ENCODE measurements around the gene HOXA6. TPM values are rescaled to one million over a fixed set of nuclear protein-coding genes. Genes with fewer than 3 reads are reported as not detected.

Gene HOXA6
- total RNA-seq (2022) (11.4 and 12.4 TPM in 2 replicates), Bru-seq, nascent RNA (percentile 56 among the genes with signal in this experiment), BruChase-seq, experiment 1, labeled RNA remaining after a 6-hour chase (percentile 58 among the genes with signal in this experiment), BruChase-seq, experiment 2, labeled RNA remaining after a 2-hour chase (percentile 78 among the genes with signal in this experiment)
- long read RNA-seq, partial matches to known transcripts, result 0 of 4 reads
- long read RNA-seq, other reads (novel, unspliced or antisense), result 4 of 4 reads

- CTCF ChIA-PET, result interaction anchor here (0.6 to 1.0 kb wide), 2 partner anchors 284 to 770 kb away, joined by 4 to 5 read pairs; no protein-coding TSS in a partner anchor
Observed at GRCh38 chr7:27147199-27148030, at the start of gene HOXA6. TSS of gene HOXA6 (minus strand) at chr7:27147774. CDS start at chr7:27147749, 25 bp downstream.

GRCh38 chr7:27196287-27196767, 48.8 kb upstream of the HOXA6 start:
- no peak overlapping the region for H3K27ac Mint-ChIP-seq (ENCODE audit: unreplicated experiment)
- H3K36me3 Mint-ChIP-seq (ENCODE audit: insufficient read depth, unreplicated experiment), result peaks cover 29% of the 10 kb centered on the region
- TF ChIP-seq CTCF (IDR thresholded peaks at IDR 0.05; ENCODE audit: unreplicated experiment), result peak; percentile 93
- H3K9me3 Mint-ChIP-seq (ENCODE audit: low read depth, unreplicated experiment), result no peaks in the 10 kb centered on the region
- CTCF ChIA-PET, result interaction anchor here (0.6 to 1.5 kb wide), 33 partner anchors 10 to 900 kb away, joined by 3 to 45 read pairs (median 4); partner anchors contain the start of gene HOXA11
- peak; percentile 89 for DNase-seq
- intact Hi-C loops (cut with micrococcal nuclease; ENCODE audit: unreplicated experiment), result loop anchor here (1.0 to 5.0 kb wide), 5 partner anchors 379 to 824 kb away; no protein-coding TSS in a partner anchor
- no peak overlapping the region for H3K4me3 Mint-ChIP-seq (ENCODE audit: low read depth, unreplicated experiment)
- no TSS peak for BruUV-seq (replicated peaks)
- peaks cover 10% of the 10 kb centered on the region for H3K4me1 Mint-ChIP-seq (ENCODE audit: low read depth, unreplicated experiment)
- H3K27me3 Mint-ChIP-seq (ENCODE audit: unreplicated experiment), result peaks cover 40% of the 10 kb centered on the region

More at GRCh38 chr7:27147199-27148030, at the start of gene HOXA6:
- Mint-ChIP-seq H3K4me1 (ENCODE audit: low read depth, unreplicated experiment) (peaks cover 11% of the 10 kb centered on the region), H3K4me3 (ENCODE audit: low read depth, unreplicated experiment) (peak within 1 kb of the TSS; percentile 76), H3K27me3 (ENCODE audit: unreplicated experiment) (peaks cover 16% of the 10 kb centered on the region), H3K27ac (ENCODE audit: unreplicated experiment) (no peak within 1 kb of the TSS), H3K9me3 (ENCODE audit: low read depth, unreplicated experiment) (no peaks in the 10 kb centered on the region), H3K36me3 (ENCODE audit: insufficient read depth, unreplicated experiment) (peaks cover 37% of the 10 kb centered on the region)
- peak; percentile 78 for DNase-seq
- no peak for TF ChIP-seq CTCF (IDR thresholded peaks at IDR 0.05; ENCODE audit: unreplicated experiment)
- BruUV-seq (replicated peaks), result no TSS peak
- intact Hi-C loops (cut with micrococcal nuclease; ENCODE audit: unreplicated experiment), result no loop called here

- H3K4me3 Mint-ChIP-seq (ENCODE audit: low read depth, unreplicated experiment), result no peak overlapping the region
- no peak for DNase-seq
- no peaks in the 10 kb centered on the region for H3K4me1 Mint-ChIP-seq (ENCODE audit: low read depth, unreplicated experiment)
- no peak overlapping the region for H3K27ac Mint-ChIP-seq (ENCODE audit: unreplicated experiment)
- CTCF ChIA-PET, result interaction anchor here (0.5 kb wide), 1 partner anchor 411 kb away, joined by 15 read pairs; no protein-coding TSS in a partner anchor
- intact Hi-C loops (cut with micrococcal nuclease; ENCODE audit: unreplicated experiment), result loop anchor here (5.0 kb wide), 1 partner anchor 577 kb away; no protein-coding TSS in a partner anchor
- peaks cover 16% of the 10 kb centered on the region for H3K36me3 Mint-ChIP-seq (ENCODE audit: insufficient read depth, unreplicated experiment)
- H3K9me3 Mint-ChIP-seq (ENCODE audit: low read depth, unreplicated experiment), result no peaks in the 10 kb centered on the region
- peaks cover 47% of the 10 kb centered on the region for H3K27me3 Mint-ChIP-seq (ENCODE audit: unreplicated experiment)
- TF ChIP-seq CTCF (IDR thresholded peaks at IDR 0.05; ENCODE audit: unreplicated experiment), result no peak
- no TSS peak for BruUV-seq (replicated peaks)
Observed at GRCh38 chr7:27194686-27195379, 47.3 kb upstream of the HOXA6 start.

- Mint-ChIP-seq H3K4me3 (ENCODE audit: low read depth, unreplicated experiment) (no peak overlapping the region), H3K27ac (ENCODE audit: unreplicated experiment) (no peak overlapping the region), H3K4me1 (ENCODE audit: low read depth, unreplicated experiment) (no peaks in the 10 kb centered on the region), H3K9me3 (ENCODE audit: low read depth, unreplicated experiment) (no peaks in the 10 kb centered on the region), H3K36me3 (ENCODE audit: insufficient read depth, unreplicated experiment) (peaks cover 8% of the 10 kb centered on the region), H3K27me3 (ENCODE audit: unreplicated experiment) (peaks cover 56% of the 10 kb centered on the region)
- TF ChIP-seq CTCF (IDR thresholded peaks at IDR 0.05; ENCODE audit: unreplicated experiment), result no peak
- no peak for DNase-seq
- CTCF ChIA-PET, result no interaction called here
- no TSS peak for BruUV-seq (replicated peaks)
- intact Hi-C loops (cut with micrococcal nuclease; ENCODE audit: unreplicated experiment), result no loop called here
Observed at GRCh38 chr7:27194002-27194352, 46.4 kb upstream of the HOXA6 start.
